GM12878 (cell line): ENCODE results near the gene LIMS2. TPM values are rescaled to one million over a fixed set of nuclear protein-coding genes. Genes with fewer than 3 reads are reported as not detected.

Source experiments
- ATAC-seq: fragments of 200-7000 bp; cut with Tn5 transposase; 3 replicates; pipeline ENCODE4 v1.9.1; 2020; ENCODE audit warnings: mild to moderate bottlenecking, moderate library complexity
- BruUV-seq: library from RNA; stranded (reverse); fragments of 400-500 nt; replicated peaks from 2 replicates; lab custom pipeline; 2021; lab: Mats Ljungman, UMichigan
- CTCF ChIA-PET: fragments of 300-600 bp; sonication (Branson Sonifier 250); formaldehyde crosslinking; extraction: SDS; loops from one replicate; lab custom pipeline; 2021; ENCODE audit warnings: inconsistent platforms; lab: Yijun Ruan, JAX
- POLR2A ChIA-PET: fragments of 350-600 bp; formaldehyde crosslinking; extraction: SDS; loops from one replicate; lab custom pipeline; 2021; ENCODE audit warnings: inconsistent platforms; lab: Charles Lee
- RAD21 ChIA-PET: fragments of 300-600 bp; sonication (Branson Sonifier 250); formaldehyde crosslinking; loops from one replicate; lab custom pipeline; 2023; ENCODE audit warnings: antibody characterized with exemption; ENCODE audit not compliant: unreplicated experiment; lab: Charles Lee
- SMC1A ChIA-PET: fragments of 300-600 bp; sonication (Branson Sonifier 250); formaldehyde crosslinking; loops from one replicate; lab custom pipeline; 2023; ENCODE audit not compliant: unreplicated experiment, uncharacterized antibody; lab: Charles Lee
- DNase-seq: peaks from one replicate; pipeline ENCODE4 v3.0.0-alpha.2; 2011; ENCODE audit warnings: low read depth, low spot score
- FAIRE-seq: peaks from 3 replicates; lab custom pipeline; 2011; peaks lifted over from hg19 to GRCh38; lab: Jason Lieb, UNC
- H2AFZ ChIP-seq: 2 replicates; pipeline ENCODE4 v1.6.0; 2011; ENCODE audit warnings: low read depth, low read length, control low read depth; ENCODE audit not compliant: control insufficient read depth
- H3K27ac ChIP-seq: 2 replicates; pipeline ENCODE4 v1.5.1; 2011; ENCODE audit warnings: control low read depth; ENCODE audit not compliant: control insufficient read depth, insufficient read depth
- H3K27me3 ChIP-seq, 2 experiments: replicated peaks in 1 of 2; 2 replicates each; pipeline versions ENCODE4 v1.6.0 to v1.6.1; 2011; ENCODE audit warnings: low read length in 1 of 2; ENCODE audit not compliant: control insufficient read depth in 2 of 2, insufficient read depth in 2 of 2
- H3K36me3 ChIP-seq, 2 experiments: 2 replicates each; pipeline ENCODE4 v1.5.1; 2011; ENCODE audit warnings: low read length in 1 of 2; ENCODE audit not compliant: control insufficient read depth in 2 of 2, insufficient read depth in 2 of 2
- H3K4me1 ChIP-seq: 2 replicates; pipeline ENCODE4 v1.6.1; 2011; ENCODE audit warnings: mild to moderate bottlenecking, low read length, moderate library complexity, mixed read lengths; ENCODE audit not compliant: control insufficient read depth, insufficient read depth
- H3K4me2 ChIP-seq: 2 replicates; pipeline ENCODE4 v1.6.0; 2011; ENCODE audit warnings: control low read depth; ENCODE audit not compliant: control insufficient read depth, insufficient read depth
- H3K4me3 ChIP-seq: fragments of 200-600 bp; sonication (generic); 2 replicates; pipeline ENCODE4 v1.5.1; 2016
- H3K79me2 ChIP-seq: 2 replicates; pipeline ENCODE4 v1.6.0; 2011; ENCODE audit warnings: low read length; ENCODE audit not compliant: control insufficient read depth, insufficient read depth
- H3K9ac ChIP-seq: 2 replicates; pipeline ENCODE4 v1.8.0; 2011; ENCODE audit warnings: low read length, control low read depth, mixed read lengths; ENCODE audit not compliant: control insufficient read depth, insufficient read depth
- H3K9me3 ChIP-seq: replicated peaks from 3 replicates; pipeline ENCODE4 v1.5.1; 2011; ENCODE audit warnings: mild to moderate bottlenecking, low read length; ENCODE audit not compliant: control insufficient read depth, insufficient read depth
- H4K20me1 ChIP-seq: 2 replicates; pipeline ENCODE4 v1.6.0; 2011; ENCODE audit not compliant: control insufficient read depth, insufficient read depth
- E2F4 ChIP-seq: IDR thresholded peaks from 2 replicates; pipeline ENCODE4 v1.6.1; 2012; ENCODE audit warnings: low read depth, low read length, improper control_type of control experiment
- EZH2 ChIP-seq: IDR thresholded peaks from 2 replicates; pipeline ENCODE4 v1.6.1; 2012; ENCODE audit warnings: low read depth, mild to moderate bottlenecking, control low read depth, inconsistent platforms, low read length, borderline replicate concordance; ENCODE audit not compliant: control insufficient read depth
- MTA3 ChIP-seq: IDR thresholded peaks from 2 replicates; pipeline ENCODE4 v1.6.1; 2012; ENCODE audit warnings: low read length, inconsistent platforms, borderline replicate concordance
- NFYA ChIP-seq: IDR thresholded peaks from 2 replicates; pipeline ENCODE4 v1.6.1; 2011; ENCODE audit warnings: low read depth, mild to moderate bottlenecking, low read length, improper control_type of control experiment, borderline replicate concordance
- NR2C2 ChIP-seq: IDR thresholded peaks from 2 replicates; pipeline ENCODE4 v1.6.1; 2011; ENCODE audit warnings: borderline replicate concordance, low read depth; ENCODE audit not compliant: control insufficient read depth, insufficient read length
- RAD21 ChIP-seq: IDR thresholded peaks from 2 replicates; pipeline ENCODE4 v1.6.1; 2011; ENCODE audit warnings: mild to moderate bottlenecking, low read depth, low read length, moderate library complexity; ENCODE audit not compliant: insufficient read depth
- RB1 ChIP-seq: fragments of 450-650 bp; formaldehyde crosslinking; IDR thresholded peaks from 2 replicates; pipeline ENCODE4 v1.6.1; 2017; ENCODE audit warnings: mild to moderate bottlenecking, borderline replicate concordance
- SMC3 ChIP-seq: IDR thresholded peaks from 2 replicates; pipeline ENCODE4 v1.6.1; 2011; ENCODE audit warnings: low read length, improper control_type of control experiment, borderline replicate concordance
- SPI1 ChIP-seq: IDR thresholded peaks from 2 replicates; pipeline ENCODE4 v1.6.1; 2011; ENCODE audit warnings: low read depth, mild to moderate bottlenecking, low read length, moderate library complexity, borderline replicate concordance; ENCODE audit not compliant: insufficient read depth
- STAT3 ChIP-seq: IDR thresholded peaks from 2 replicates; pipeline ENCODE4 v1.6.1; 2011; ENCODE audit warnings: low read depth, low read length, improper control_type of control experiment
- SUPT20H ChIP-seq: IDR thresholded peaks from 2 replicates; pipeline ENCODE4 v1.6.1; 2011; ENCODE audit warnings: low read depth, mild to moderate bottlenecking, low read length, moderate library complexity, borderline replicate concordance; ENCODE audit not compliant: control insufficient read depth
- USF1 ChIP-seq: IDR thresholded peaks from 2 replicates; pipeline ENCODE4 v1.6.1; 2011; ENCODE audit warnings: borderline replicate concordance, low read depth, mild to moderate bottlenecking, moderate library complexity, mixed read lengths, low read length; ENCODE audit not compliant: insufficient read depth; ENCODE audit errors: extremely low read length
- ZNF217 ChIP-seq: fragments of 450-650 bp; IDR thresholded peaks from 2 replicates; pipeline ENCODE4 v1.6.1; 2017; ENCODE audit warnings: antibody characterized with exemption, mild to moderate bottlenecking
- whole genome bisulfite sequencing: methylation state at CpG from one replicate; pipeline ENCODE4 v1.1.6; 2016; ENCODE audit warnings: low lambda C conversion rate; ENCODE audit not compliant: insufficient replicate concordance, insufficient coverage; ENCODE audit errors: missing lambda C conversion rate; 5-methylcytosine and 5-hydroxymethylcytosine counted together
- in situ Hi-C: fragments of 300-500 bp; cut with MboI; formaldehyde crosslinking; loops from 9 replicates; pipeline ENCODE4 v1.14.3; 2018; ENCODE audit warnings: mixed read lengths
- intact Hi-C: fragments of 100-400 bp; cut with micrococcal nuclease; formaldehyde crosslinking; loops from one replicate; pipeline ENCODE4 v1.14.2; 2022; ENCODE audit not compliant: unreplicated experiment
- polyA plus RNA-seq, 11 experiments: library from polyadenylated mRNA; depleted of rRNA in 4 of 11; unstranded in 6 of 11; stranded (reverse) in 5 of 11; fragments of >200 nt; fragmentation: Nextera tagmentation in 4 of 11; fragmentation: Illumina TruSeq in 1 of 11; extraction: Ambion mirVana in 4 of 11; extraction: Trizol in 1 of 11; gene quantifications; 1 replicate in 1 of 11; 2 replicates in 10 of 11; pipeline versions ENCODE4 v1.2.1 to v1.2.3, GENCODE V29; 2011 to 2016; ENCODE audit warnings: inconsistent platforms in 2 of 11, missing spikeins in 2 of 11, low read depth in 1 of 11
- total RNA-seq, 4 experiments: library from RNA; depleted of rRNA in 3 of 4; stranded (reverse); fragments of >200 nt in 3 of 4; fragmentation: Illumina TruSeq in 1 of 4; extraction: Trizol in 1 of 4; gene quantifications; 2 replicates each; pipeline versions ENCODE4 v1.2.1 to v1.2.3, GENCODE V29; 2013 to 2021

LIMS2 gene
- total and polyA plus RNA-seq, 10 of the 15 experiments (the other 5 are each of a cell fraction or from before 2014, with no cell fraction given), result 0.06 to 0.81 (median 0.16) TPM; not detected in 2

GRCh38 chr2:127634626-127635379 is 40.5 kb downstream of the LIMS2 start:
- Histone ChIP-seq H3K79me2 (no peaks in the 10 kb centered on the region), H3K27me3 (no peaks in the 10 kb centered on the region), H3K27ac (no peak overlapping the region), H3K4me3 (no peak overlapping the region), H3K9me3 (no peaks in the 10 kb centered on the region), H4K20me1 (no peaks in the 10 kb centered on the region), H3K9ac (no peak overlapping the region), H3K36me3 (no peaks in the 10 kb centered on the region), H3K4me2 (no peak overlapping the region), H3K4me1 (peaks cover 17% of the 10 kb centered on the region), H2AFZ (no peak overlapping the region)
- in situ Hi-C loops, result no loop called here
- ChIA-PET RAD21 (no interaction called here), SMC1A (no interaction called here), CTCF (interaction anchor here (0.8 kb wide), 1 partner anchor 43 kb away, joined by 3 read pairs; no protein-coding TSS in a partner anchor), POLR2A (no interaction called here)
- no TSS peak for BruUV-seq
- 61% methylated on average over 16 of the region's 17 CpGs for WGBS
- no peak for FAIRE-seq
- DNase-seq, result no peak
- no peak for TF ChIP-seq EZH2
- no peak for TF ChIP-seq RAD21
- no peak for TF ChIP-seq NFYA
- no peak for TF ChIP-seq RB1
- TF ChIP-seq ZNF217, result no peak
- TF ChIP-seq SPI1, result no peak
- TF ChIP-seq SUPT20H, result no peak
- TF ChIP-seq MTA3, result no peak
- no peak for TF ChIP-seq SMC3
- TF ChIP-seq STAT3, result no peak
- TF ChIP-seq NR2C2, result no peak
- TF ChIP-seq USF1, result no peak
- TF ChIP-seq E2F4, result no peak
- intact Hi-C loops, result loop anchor here (5.0 kb wide), 1 partner anchor 38 kb away; no protein-coding TSS in a partner anchor
- no peak for ATAC-seq
